NK-92 (cell line): ENCODE results near the gene TUT4.
"Not testable (repeated sequence)": the region's sequence is repeated elsewhere in the genome, so short reads cannot be mapped to it uniquely, and the experiment has no call there.

ENCODE experiments used
- DNase-seq: peaks from one replicate; lab custom pipeline; 2025; ENCODE audit not compliant: unreplicated experiment; lab: John Stamatoyannopoulos, UW

TUT4 gene, protein sequence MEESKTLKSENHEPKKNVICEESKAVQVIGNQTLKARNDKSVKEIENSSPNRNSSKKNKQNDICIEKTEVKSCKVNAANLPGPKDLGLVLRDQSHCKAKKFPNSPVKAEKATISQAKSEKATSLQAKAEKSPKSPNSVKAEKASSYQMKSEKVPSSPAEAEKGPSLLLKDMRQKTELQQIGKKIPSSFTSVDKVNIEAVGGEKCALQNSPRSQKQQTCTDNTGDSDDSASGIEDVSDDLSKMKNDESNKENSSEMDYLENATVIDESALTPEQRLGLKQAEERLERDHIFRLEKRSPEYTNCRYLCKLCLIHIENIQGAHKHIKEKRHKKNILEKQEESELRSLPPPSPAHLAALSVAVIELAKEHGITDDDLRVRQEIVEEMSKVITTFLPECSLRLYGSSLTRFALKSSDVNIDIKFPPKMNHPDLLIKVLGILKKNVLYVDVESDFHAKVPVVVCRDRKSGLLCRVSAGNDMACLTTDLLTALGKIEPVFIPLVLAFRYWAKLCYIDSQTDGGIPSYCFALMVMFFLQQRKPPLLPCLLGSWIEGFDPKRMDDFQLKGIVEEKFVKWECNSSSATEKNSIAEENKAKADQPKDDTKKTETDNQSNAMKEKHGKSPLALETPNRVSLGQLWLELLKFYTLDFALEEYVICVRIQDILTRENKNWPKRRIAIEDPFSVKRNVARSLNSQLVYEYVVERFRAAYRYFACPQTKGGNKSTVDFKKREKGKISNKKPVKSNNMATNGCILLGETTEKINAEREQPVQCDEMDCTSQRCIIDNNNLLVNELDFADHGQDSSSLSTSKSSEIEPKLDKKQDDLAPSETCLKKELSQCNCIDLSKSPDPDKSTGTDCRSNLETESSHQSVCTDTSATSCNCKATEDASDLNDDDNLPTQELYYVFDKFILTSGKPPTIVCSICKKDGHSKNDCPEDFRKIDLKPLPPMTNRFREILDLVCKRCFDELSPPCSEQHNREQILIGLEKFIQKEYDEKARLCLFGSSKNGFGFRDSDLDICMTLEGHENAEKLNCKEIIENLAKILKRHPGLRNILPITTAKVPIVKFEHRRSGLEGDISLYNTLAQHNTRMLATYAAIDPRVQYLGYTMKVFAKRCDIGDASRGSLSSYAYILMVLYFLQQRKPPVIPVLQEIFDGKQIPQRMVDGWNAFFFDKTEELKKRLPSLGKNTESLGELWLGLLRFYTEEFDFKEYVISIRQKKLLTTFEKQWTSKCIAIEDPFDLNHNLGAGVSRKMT (N-terminal part only)

DNA sequence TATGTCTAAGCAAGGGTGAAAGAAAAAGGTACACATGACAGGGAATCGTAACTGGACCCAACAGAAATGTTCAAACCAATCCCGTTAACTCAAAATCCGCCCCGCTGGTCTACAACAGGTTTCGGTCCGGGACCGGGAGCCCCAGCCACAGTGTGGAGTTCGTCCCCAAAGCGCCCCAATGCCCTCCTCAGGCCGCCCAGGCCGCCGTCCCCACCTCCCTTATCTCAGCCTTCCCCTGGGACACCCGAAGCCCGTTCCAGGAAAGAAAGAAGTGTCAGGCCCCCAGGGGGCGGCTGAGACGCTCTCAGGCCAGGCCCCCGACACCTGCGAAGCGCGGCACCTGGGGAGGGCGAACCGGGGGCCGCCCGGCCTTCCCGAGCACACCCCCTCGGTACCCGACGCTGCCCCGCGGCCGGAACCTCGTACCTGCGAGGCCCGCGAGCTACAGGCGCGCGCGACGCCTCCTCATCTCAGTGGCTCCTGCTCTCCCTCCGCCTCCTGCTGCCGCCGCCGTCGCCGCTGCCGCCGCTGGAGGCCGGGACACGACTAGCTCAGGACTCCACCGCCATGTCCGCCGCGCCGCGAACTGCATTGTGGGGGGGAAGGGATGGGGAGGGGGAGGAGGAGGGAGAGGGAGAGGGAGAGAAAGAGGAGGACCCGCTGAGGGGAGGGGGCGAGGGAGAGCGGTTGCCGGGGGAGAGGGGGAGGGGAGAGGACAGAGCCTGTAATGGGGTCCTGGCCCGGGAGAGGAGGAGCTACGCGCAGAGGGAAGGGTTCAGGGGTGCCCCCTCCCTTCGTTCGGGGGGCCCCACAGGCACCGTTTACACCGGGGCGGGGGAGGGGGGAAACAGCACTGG lies at the start of gene TUT4:
TUT4 (minus strand) TSS at position 588 of the 857 bp plus-strand sequence. CDS start 26,812 bp downstream, outside the sequence.
- no peak for DNase-seq

DNA sequence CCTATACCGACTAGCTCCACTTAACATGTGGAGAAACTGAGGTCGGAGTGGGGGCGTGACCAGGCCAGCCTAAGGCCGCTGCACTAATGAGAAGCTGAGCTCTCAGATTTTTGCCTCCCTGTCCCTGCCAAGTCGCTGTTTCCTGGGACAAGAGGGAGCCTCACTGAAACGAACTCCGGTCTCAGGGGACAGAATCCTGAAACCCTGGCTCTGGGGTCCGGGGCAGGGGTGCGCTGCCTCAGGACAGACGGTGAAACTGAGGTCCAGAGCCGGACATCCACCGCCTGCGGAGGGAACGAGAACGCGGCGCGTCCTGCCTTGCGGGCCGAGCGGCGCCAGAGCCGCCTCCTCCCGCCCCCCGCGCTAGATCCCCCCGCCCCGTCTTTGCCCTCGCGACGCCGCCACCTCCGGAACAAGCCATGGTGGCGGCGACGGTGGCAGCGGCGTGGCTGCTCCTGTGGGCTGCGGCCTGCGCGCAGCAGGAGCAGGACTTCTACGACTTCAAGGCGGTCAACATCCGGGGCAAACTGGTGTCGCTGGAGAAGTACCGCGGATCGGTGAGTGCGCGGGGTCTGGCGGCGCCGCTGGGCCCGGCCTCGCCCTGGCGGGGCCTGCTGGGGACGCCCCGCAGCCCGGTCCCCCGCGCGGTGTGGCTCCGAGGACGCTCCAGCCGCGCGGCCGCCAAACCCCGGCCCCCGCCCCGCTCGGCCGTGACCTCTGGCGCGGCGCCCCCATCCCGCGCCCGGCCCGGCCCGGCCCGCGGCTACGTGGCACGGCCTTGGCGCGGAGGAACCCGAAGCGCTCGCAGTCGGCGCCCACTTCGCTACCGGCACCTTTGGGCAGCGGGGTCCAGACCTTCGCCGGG lies 49.3 kb upstream of the TUT4 start, which contains the start of gene GPX7:
GPX7 (plus strand) TSS at position 381 of the 865 bp plus-strand sequence; CDS start at position 420, 39 bp downstream.
- no peak for DNase-seq

DNA sequence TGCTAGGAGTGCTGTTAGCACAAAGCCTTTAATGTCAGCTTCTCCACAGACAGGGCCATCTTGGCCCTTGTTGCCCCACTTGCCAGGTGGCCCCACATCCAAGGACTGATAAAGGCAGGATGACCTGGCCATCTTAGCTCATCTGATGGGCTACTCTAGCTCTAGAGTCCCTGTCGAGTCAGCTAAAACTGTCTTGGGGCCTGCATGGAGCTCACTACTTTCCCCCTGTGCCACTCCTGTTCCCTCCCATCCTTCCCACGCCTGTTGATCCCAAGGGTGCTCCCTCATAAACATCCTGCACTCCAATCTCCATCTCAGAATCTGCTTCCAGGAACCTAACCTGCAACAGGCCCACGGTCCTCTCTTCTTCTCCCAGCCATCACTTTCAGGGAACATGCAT lies 48.6 kb upstream of the TUT4 start:
- DNase-seq: no peak

- DNase-seq: no peak
Observed at GRCh38 chr1:52600533-52601179, 47.8 kb upstream of the TUT4 start.

GRCh38 chr1:52599236-52599635 lies 46.3 kb upstream of the TUT4 start:
- DNase-seq: no peak

GRCh38 chr1:52598729-52599128 lies 45.8 kb upstream of the TUT4 start:
- DNase-seq: no peak

GRCh38 chr1:52597912-52598311 lies 45.0 kb upstream of the TUT4 start:
- no peak for DNase-seq

GRCh38 chr1:52595061-52595460 lies 42.2 kb upstream of the TUT4 start:
- DNase-seq: no peak

GRCh38 chr1:52593495-52593894 lies 40.6 kb upstream of the TUT4 start:
- DNase-seq: no peak

DNA sequence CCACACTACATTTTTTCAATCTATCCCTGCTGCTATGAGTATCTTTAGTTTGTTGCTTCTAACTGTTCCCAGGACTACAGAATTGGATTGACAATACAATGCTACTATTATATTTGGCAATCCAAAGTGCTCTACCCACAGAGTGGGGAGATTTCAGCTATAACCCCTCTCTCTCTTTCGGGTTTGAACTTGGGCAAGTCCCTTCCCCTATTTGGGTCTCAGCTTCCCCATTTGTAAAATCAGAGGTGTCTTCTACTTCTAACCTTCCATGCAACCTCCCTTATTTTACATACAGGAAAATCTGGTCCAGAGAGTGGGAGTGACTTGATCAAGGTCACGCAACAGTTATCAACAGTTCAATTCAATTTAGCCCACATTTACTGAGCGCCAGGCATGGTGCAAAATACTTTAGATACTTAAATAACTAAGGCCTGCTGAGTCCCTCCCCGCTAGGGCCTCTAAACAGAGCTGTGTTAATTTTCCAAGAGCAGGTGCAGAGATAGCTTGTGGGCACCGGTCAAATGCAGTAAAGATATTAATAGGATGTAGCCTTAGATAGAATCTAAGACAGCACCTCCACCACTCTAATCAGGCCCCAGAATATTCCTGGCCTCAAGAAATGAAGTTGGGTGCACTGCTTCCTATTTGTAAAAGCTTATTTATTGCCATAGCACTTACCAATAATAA lies 39.9 kb upstream of the TUT4 start:
- DNase-seq: no peak

- no peak for DNase-seq
Observed at GRCh38 chr1:52590266-52590665, 37.4 kb upstream of the TUT4 start.

DNA sequence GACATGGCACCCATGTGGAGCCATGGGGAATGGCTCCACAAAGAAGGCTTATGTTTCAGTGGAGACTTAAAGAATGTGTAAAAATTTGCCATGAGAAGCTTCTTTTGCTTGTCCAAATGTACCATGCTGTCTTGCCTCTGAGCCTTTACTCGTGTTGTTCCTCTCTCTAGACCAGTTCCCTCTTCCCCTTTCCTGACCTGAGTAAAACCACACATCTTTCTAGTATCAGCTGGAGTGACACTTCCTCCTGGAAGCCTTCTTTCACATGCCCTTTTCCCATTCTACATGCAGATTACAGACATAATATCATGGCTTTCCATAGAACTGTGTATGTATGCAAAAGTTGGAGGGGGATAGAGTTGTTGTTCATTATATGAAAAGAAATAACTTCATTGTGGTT lies 35.6 kb upstream of the TUT4 start:
- DNase-seq: no peak

DNA sequence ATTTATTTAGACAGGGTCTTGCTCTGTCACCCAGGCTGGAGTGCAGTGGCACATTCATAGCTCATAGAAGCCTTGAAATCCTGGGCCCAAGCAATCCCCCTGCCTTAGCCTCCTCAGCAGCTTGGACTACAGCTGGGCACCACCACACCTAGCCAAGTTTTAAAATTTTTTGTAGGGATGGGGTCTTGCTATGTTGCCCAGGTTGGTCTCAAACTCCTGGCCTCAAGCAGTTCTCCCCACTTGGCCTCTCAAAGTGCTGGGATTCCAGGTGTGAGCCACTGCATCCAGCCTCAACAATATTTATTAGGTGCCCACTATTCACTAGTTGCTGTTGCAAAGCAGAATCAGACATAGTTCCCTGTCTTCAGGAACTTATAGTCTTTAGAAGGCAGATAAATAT lies 35.1 kb upstream of the TUT4 start:
- no peak for DNase-seq

GRCh38 chr1:52585474-52585873 lies 32.6 kb upstream of the TUT4 start:
- DNase-seq: no peak

DNA sequence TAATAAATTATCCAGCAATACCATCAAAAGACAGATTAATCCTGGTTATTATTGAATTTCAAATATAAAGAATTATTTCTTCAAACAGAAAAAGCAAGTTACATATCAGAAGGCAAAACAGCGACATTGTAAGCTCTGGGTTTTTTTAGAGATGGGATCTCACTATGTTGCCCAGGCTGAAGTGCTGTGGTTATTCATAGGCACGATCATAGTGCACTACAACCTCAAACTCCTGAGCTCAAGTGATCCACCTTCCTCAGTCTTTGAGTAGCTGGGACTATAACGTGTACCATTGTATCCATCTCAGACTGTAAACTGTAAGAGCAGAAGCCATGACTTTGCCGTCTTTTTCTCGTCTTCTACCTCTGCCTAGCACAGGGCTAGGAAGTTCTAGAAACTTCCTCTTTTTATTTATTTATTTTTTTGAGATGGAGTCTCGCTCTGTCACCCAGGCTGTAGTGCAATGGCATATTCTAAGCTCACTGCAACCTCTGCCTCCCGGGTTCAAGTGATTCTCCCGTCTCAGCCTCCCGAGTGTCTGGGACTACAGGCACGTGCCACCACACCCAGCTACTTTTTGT lies 29.3 kb upstream of the TUT4 start:
- DNase-seq: no peak

- no peak for DNase-seq
Observed at GRCh38 chr1:52580283-52580682, 27.4 kb upstream of the TUT4 start.

- no peak for DNase-seq
Observed at GRCh38 chr1:52579415-52579814, 26.5 kb upstream of the TUT4 start.

GRCh38 chr1:52578066-52578465 lies 25.2 kb upstream of the TUT4 start:
- not testable (repeated sequence) for DNase-seq
